DMS 273 (cell line): ENCODE results near the gene CEACAM18.

Source experiments
- DNase-seq: peaks from one replicate; lab custom pipeline; 2025; ENCODE audit not compliant: unreplicated experiment; lab: John Stamatoyannopoulos, UW

The CEACAM18 gene

DNA sequence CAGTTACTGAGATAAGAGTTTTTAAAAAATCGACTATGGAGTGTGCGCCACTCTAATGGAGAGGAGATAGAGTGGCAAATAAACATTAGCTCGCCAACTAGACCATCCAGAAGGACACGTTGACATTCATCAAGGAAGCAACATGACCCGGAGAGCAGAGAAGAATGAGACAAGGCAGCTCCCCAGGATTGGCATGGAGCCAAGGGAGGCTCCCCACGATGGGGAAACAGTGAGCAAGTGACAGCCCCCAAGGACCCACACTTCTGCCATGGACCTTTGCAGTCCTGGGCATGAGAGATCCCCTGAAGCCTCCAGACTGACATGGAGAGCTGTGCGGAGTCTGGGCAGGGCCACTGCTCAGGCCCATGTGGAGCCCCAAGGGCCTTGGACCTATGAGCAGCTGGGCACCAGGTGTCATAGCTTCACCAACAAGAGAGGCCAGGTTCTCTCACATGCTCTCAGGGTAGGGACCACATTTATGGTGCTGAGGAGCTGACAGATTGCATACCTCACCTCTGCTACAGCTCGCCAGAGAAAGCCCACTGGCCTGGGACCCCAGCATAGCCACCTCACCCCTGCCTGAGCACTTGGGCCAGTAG is 46.4 kb downstream of the CEACAM18 start:
- DNase-seq = no peak

DNA sequence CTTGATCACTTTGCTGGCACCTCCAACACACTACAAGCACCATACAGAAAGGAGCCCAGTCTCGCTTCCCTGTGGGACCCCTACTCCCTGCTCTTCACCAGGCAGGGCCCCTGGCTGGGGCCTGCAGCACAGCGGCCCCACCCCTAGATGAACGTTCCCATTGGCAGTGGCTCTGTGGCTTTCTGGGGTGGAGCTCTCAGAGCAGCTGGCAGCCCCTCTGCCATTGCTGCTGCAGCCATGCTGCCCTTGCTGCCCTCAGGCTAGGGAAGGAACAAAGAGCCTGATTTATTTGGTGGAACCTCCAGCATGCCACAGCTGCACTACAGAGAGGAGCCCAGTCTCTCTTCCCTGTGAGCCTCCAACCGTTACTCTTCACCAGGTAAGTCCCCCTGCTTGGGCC is 47.3 kb downstream of the CEACAM18 start:
- DNase-seq = no peak

DNA sequence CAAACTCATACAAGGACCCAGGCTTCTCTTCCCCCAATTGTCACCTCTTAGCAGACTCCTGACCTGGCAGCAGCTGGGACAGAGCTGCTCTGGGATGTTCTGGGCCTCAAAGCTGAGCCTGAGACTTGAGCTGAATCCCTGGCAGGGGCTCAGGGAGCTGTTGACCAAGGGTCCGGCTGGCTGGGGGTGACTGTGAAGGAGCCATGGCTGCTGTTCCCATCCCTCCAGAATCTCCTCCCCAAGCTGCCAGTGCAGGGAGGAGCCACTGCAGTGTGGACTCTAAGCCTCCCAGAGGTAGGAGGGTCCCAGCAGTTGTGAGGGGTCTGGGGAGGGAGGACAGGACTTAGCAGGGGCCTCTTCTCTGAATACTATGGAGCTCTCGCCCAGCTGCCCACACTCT is 51.0 kb downstream of the CEACAM18 start:
- DNase-seq = no peak

DNA sequence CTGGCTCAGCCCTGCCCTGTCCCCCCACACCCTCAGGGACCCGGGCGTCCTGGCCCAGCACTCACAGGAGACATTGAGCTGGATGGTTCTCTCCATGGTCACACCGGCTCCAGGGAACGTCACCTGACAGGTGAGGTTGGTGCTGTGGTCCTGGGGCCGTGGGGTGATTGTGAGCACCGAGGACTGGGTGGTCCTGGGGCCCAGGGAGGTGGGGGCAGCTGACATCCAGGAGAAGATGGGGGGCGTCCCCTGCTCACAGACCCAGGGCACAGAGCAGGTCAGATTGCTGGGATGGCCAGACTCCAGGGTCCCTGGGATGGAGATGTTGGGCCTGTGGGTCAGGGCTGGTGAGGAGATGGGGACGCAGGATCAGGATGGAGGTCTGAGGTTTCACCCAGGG is 52.3 kb downstream of the CEACAM18 start:
- no peak for DNase-seq

DNA sequence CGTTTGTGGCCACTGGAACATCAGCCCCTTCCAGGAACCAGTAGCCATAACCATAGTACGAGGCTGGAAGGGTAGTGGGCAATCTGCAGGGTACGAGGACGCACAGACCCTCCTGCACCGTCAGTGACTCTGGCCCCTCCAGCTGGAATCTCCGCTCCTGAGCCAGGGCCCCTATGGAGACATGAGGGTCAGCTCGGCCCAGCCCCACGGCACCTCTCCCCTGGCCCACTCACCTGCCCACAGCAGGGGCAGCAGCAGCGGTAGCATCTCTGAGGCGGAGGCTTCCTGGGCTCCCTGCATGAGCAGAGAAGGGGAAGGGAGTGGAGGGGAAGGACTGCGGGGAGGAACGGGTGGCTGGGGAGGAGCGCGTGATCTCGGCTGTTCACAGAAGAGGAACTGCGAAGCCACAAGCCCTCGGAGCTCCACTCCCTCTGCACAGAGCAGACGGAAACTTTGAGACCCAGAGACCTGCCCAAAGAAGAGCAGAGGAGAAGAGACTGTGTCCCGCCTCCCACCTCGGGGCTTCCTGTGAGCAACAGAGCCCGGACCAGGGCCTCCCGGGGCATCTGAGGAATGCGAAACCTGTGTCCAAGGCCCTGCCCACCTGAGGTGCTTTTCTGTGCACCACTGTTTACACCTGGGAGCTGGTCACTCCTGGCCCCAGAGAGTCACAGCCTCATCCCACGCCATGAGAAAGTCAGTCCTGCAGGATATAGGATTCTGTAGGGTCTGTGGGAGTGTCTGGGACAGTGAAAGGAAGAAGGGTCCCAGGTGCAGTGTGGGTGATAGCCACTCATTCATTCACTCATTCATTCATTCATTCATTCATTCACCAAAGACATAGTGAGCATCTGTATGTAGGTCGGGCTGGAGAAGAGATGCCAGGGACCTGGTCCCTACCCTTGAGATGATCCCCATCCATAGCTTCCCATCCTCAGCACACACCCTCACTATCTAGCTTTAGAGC is 53.3 kb downstream of the CEACAM18 start, which contains the start of gene SIGLEC6:
Gene SIGLEC6 (minus strand): TSS at position 322 of the 967 bp plus-strand sequence. CDS start 22 bp downstream, at position 300.
- DNase-seq = no peak

DNA sequence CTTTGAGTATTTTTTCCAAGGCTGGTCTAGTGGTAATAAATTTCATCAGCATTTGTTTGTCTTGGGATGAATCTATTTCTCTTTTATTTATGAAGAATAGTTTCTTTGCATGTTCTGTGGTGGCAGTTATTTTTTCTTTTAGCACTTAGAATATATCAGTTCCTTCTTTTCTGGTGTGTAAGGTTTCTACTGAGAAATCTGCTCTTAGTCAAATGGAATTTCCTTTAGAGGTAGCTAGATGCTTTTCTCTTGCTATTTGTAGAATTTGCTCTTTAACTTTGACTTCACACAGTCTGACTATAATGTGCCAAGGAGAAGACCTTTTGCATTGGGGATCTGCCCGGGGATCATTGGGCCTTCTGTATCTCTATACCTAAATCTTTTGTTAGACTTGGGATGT is 57.2 kb downstream of the CEACAM18 start:
- no peak for DNase-seq

DNA sequence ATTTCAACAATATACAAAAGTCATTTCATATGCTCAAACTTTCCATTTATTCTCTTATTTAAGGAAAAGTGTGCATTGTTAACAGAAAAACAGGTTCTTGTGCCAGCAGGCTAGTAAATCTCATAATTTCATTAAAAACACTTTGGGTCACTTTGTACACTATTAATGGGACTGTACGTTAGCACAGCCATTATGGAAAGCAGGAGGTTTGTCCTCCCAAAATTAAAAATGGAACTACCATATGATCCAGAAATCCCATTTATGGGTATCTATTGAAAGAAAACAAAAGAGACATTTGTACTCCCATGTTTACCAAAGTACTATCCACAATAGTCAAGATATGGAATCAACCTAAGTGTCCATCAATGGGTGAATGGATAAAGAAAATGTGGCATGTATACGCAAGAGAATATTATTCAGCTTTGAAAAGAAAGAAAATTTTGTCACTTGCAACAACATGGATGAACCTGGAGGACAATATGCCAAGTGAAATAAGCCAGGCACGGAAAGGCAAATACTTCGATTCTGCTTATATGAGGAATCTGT is 61.6 kb downstream of the CEACAM18 start:
- no peak for DNase-seq
